Thoracic aorta (tissue), 2 donors: Measurements from ENCODE around the gene RNF144B. TPM values are rescaled to one million over a fixed set of nuclear protein-coding genes. Genes with fewer than 3 reads are reported as not detected.

ENCODE experiments used
- ATAC-seq: fragments of 150-250 bp; one replicate; pipeline ENCODE4 v1.8.0; 2017; ENCODE audit warnings: low read depth; ENCODE audit not compliant: insufficient number of reproducible peaks, low FRiP score
- DNase-seq: peaks from one replicate; pipeline ENCODE4 v3.0.0-alpha.2; 2020; ENCODE audit warnings: low spot score
- H3K27ac ChIP-seq, 2 donors: fragments of 200-600 bp; sonication (generic); 1 replicate in 1 of 2; 2 replicates in 1 of 2; pipeline ENCODE4 v1.5.1; 2016; ENCODE audit warnings: mild to moderate bottlenecking in 2 of 2, moderate library complexity in 2 of 2
- H3K27me3 ChIP-seq: fragments of 200-600 bp; sonication (generic); replicated peaks from 2 replicates; pipeline ENCODE4 v1.6.0; 2016; ENCODE audit warnings: mild to moderate bottlenecking; ENCODE audit not compliant: insufficient read depth
- H3K36me3 ChIP-seq: fragments of 200-600 bp; sonication (generic); one replicate; pipeline ENCODE4 v1.5.1; 2016
- H3K4me1 ChIP-seq, 2 donors: fragments of 200-600 bp; sonication (generic); 1 replicate in 1 of 2; 2 replicates in 1 of 2; pipeline versions ENCODE4 v1.5.1 to v1.6.0; 2016; ENCODE audit warnings: low read depth in 2 of 2, mild to moderate bottlenecking in 1 of 2; ENCODE audit not compliant: control insufficient read depth in 1 of 2
- H3K4me3 ChIP-seq: fragments of 200-600 bp; sonication (generic); 2 replicates; pipeline ENCODE4 v1.5.1; 2016; ENCODE audit warnings: mild to moderate bottlenecking
- H3K9me3 ChIP-seq: fragments of 200-600 bp; sonication (generic); 2 replicates; pipeline ENCODE4 v1.5.1; 2016
- total RNA-seq, 2 donors: library from RNA; depleted of rRNA; stranded (reverse); fragments of >200 nt; gene quantifications; one replicate each; pipeline versions ENCODE4 v1.1.0 to v1.2.3, GENCODE V29; 2016
- TF ChIP-seq, protein P1 (sequence below): fragments of 200-600 bp; sonication (generic); IDR thresholded peaks from one replicate; pipeline ENCODE4 v1.5.1; 2019; ENCODE audit warnings: antibody characterized with exemption

The RNF144B gene
- total RNA-seq, 2 donors from 2014 or later = 15.8 to 24.3 TPM

DNA sequence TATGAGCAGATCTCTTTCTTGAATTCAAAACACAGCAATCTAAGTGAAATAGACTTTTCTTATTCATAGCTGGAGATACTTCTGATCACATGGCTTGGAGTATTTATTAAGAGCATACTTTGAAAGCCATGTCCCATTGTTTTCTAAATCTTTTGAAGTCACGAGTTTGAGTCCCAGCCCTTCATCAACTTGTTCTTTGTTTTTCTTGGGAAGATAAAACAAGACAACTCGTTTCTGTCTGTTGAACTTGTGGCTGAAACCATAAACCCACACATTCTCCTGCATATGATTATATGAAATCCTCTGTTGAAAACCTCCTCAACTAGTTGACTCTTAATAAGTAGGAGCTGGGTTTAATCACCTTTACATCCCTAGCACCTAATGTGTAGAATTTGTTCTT is 3.3 kb downstream of the RNF144B start:
- Histone ChIP-seq H3K36me3 (no peaks in the 10 kb centered on the region), H3K27ac (peak overlapping the region; percentile 37 to 64), H3K4me1 (peaks cover 29 to 51% of the 10 kb centered on the region in 2 donors), H3K27me3 (no peaks in the 10 kb centered on the region), H3K9me3 (no peaks in the 10 kb centered on the region), H3K4me3 (peak overlapping the region; percentile 89)
- ATAC-seq (no peak), DNase-seq (no peak)
- TF ChIP-seq, protein P1, sequence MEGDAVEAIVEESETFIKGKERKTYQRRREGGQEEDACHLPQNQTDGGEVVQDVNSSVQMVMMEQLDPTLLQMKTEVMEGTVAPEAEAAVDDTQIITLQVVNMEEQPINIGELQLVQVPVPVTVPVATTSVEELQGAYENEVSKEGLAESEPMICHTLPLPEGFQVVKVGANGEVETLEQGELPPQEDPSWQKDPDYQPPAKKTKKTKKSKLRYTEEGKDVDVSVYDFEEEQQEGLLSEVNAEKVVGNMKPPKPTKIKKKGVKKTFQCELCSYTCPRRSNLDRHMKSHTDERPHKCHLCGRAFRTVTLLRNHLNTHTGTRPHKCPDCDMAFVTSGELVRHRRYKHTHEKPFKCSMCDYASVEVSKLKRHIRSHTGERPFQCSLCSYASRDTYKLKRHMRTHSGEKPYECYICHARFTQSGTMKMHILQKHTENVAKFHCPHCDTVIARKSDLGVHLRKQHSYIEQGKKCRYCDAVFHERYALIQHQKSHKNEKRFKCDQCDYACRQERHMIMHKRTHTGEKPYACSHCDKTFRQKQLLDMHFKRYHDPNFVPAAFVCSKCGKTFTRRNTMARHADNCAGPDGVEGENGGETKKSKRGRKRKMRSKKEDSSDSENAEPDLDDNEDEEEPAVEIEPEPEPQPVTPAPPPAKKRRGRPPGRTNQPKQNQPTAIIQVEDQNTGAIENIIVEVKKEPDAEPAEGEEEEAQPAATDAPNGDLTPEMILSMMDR = no peak

- ATAC-seq = no peak
- Histone ChIP-seq H3K27me3 (no peaks in the 10 kb centered on the region), H3K9me3 (no peaks in the 10 kb centered on the region), H3K36me3 (no peaks in the 10 kb centered on the region), H3K4me3 (peak overlapping the region; percentile 89), H3K27ac (no peak overlapping the region), H3K4me1 (peaks cover 27 to 47% of the 10 kb centered on the region in 2 donors)
- TF ChIP-seq, protein P1 = no peak
- DNase-seq = no peak
Observed at GRCh38 chr6:18391023-18391422, 3.9 kb downstream of the RNF144B start.

DNA sequence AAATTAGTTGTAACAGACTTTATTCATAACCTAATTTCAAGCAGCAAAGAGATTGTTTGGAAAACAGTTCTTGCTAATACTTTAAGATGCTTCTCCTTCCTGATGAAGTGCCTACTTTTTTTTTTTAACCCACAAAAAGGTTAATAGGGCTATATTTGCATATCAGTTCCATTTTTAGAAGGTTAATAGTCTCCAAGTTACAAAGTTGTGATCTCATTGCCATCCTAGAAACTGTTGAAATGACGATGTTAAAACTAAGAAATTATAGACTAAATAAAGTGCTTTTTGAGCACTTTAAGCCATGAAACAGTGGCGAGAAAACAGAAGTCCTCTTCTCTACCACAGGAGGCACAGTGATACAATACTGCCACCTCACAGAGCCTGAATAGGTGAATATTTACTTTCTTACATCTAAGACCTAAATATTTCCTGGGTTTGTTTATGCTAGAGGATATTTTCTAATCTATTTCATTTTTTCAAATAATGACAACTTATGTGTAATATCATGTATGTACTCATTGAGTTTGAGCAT is 5.3 kb downstream of the RNF144B start:
- TF ChIP-seq, protein P1 = no peak
- H3K27ac ChIP-seq = no peak overlapping the region
- no peaks in the 10 kb centered on the region for H3K36me3 ChIP-seq
- DNase-seq = no peak
- no peaks in the 10 kb centered on the region for H3K27me3 ChIP-seq
- H3K4me3 ChIP-seq = no peak overlapping the region
- H3K4me1 ChIP-seq = peaks cover 16 to 36% of the 10 kb centered on the region in 2 donors
- no peaks in the 10 kb centered on the region for H3K9me3 ChIP-seq
- no peak for ATAC-seq

DNA sequence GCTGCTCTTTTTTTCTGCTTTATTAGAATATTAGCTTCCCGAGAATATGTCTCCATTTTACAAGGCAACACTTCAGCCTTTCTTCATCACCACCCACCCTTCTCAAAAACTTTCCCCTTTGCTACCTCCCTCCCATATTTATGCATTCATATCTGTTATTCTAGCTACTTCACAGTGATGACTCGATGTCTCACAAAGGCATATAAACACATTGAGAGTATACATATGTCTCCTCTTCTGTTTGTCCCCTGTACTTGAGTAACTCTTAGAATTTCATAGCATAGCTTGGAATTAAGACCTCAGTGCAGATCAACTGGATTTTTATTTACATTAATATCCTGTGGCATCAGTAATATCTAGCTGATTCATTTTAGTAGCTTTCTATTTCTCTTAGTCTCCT is 6.5 kb downstream of the RNF144B start:
- no peak overlapping the region for H3K4me3 ChIP-seq
- peaks cover 13 to 25% of the 10 kb centered on the region in 2 donors for H3K4me1 ChIP-seq
- no peaks in the 10 kb centered on the region for H3K36me3 ChIP-seq
- DNase-seq (no peak), ATAC-seq (no peak)
- TF ChIP-seq, protein P1 = no peak
- H3K27me3 ChIP-seq = no peaks in the 10 kb centered on the region
- no peaks in the 10 kb centered on the region for H3K9me3 ChIP-seq
- no peak overlapping the region for H3K27ac ChIP-seq

GRCh38 chr6:18395177-18395855 is 8.2 kb downstream of the RNF144B start:
- TF ChIP-seq, protein P1 = no peak
- no peak for DNase-seq
- no peaks in the 10 kb centered on the region for H3K27me3 ChIP-seq
- H3K4me1 ChIP-seq = peaks cover 1 to 10% of the 10 kb centered on the region in 2 donors
- no peaks in the 10 kb centered on the region for H3K36me3 ChIP-seq
- no peak for ATAC-seq
- H3K9me3 ChIP-seq = no peaks in the 10 kb centered on the region
- no peak overlapping the region for H3K27ac ChIP-seq
- H3K4me3 ChIP-seq = no peak overlapping the region
